IMR-90 (cell line): Measurements from ENCODE around the gene GOLGA6A. TPM values are rescaled to one million over a fixed set of nuclear protein-coding genes. Genes with fewer than 3 reads are reported as not detected.

Experiments
- ATAC-seq: fragments of 200-7000 bp; cut with Tn5 transposase; 2 replicates; pipeline ENCODE4 v1.9.1; 2020; ENCODE audit warnings: low read depth, mild to moderate bottlenecking, moderate library complexity
- BruUV-seq: library from RNA; stranded (reverse); fragments of 400-500 nt; replicated peaks from 2 replicates; lab custom pipeline; 2021; lab: Mats Ljungman, UMichigan
- CTCF ChIA-PET: fragments of 300-600 bp; formaldehyde crosslinking; extraction: SDS; loops from one replicate; lab custom pipeline; 2021; ENCODE audit warnings: antibody characterized with exemption; lab: Yijun Ruan, JAX
- POLR2A ChIA-PET: fragments of 300-600 bp; sonication (Branson Sonifier 250); formaldehyde crosslinking; loops from one replicate; lab custom pipeline; 2022; ENCODE audit warnings: antibody characterized with exemption; ENCODE audit not compliant: unreplicated experiment; lab: Charles Lee
- DNase-seq: peaks from one replicate; pipeline ENCODE4 v3.0.0; 2013
- H2AFZ ChIP-seq: replicated peaks from 2 replicates; pipeline ENCODE3; 2013; ENCODE audit warnings: low read length, mild to moderate bottlenecking; ENCODE audit not compliant: poor library complexity
- H2AK5ac ChIP-seq: 2 replicates; pipeline ENCODE4 v1.6.1; 2013; ENCODE audit warnings: low read depth, low read length, inconsistent platforms
- H2AK9ac ChIP-seq: replicated peaks from 2 replicates; pipeline ENCODE3; 2013; ENCODE audit warnings: mild to moderate bottlenecking, low read depth, low read length, moderate library complexity; ENCODE audit not compliant: poor library complexity
- H2BK120ac ChIP-seq: 2 replicates; pipeline ENCODE4 v1.6.1; 2013; ENCODE audit warnings: low read depth, low read length, inconsistent platforms
- H2BK15ac ChIP-seq: 3 replicates; pipeline ENCODE4 v1.6.1; 2013; ENCODE audit warnings: low read depth, low read length, inconsistent platforms
- H2BK20ac ChIP-seq: 2 replicates; pipeline ENCODE4 v1.6.1; 2013; ENCODE audit warnings: low read depth, mild to moderate bottlenecking, inconsistent platforms, low read length, moderate library complexity
- H2BK5ac ChIP-seq: 2 replicates; pipeline ENCODE4 v1.6.1; 2013; ENCODE audit warnings: mild to moderate bottlenecking, low read depth, low read length, inconsistent platforms; ENCODE audit not compliant: poor library complexity, severe bottlenecking
- H3K14ac ChIP-seq: replicated peaks from 2 replicates; pipeline ENCODE4 v1.6.1; 2013; ENCODE audit warnings: low read depth, low read length, inconsistent platforms
- H3K18ac ChIP-seq: 2 replicates; pipeline ENCODE4 v1.6.1; 2013; ENCODE audit warnings: low read depth, low read length, control low read depth
- H3K23ac ChIP-seq: 2 replicates; pipeline ENCODE4 v1.6.1; 2013; ENCODE audit warnings: low read depth, low read length, inconsistent platforms
- H3K27ac ChIP-seq: 2 replicates; pipeline ENCODE4 v1.5.1; 2013; ENCODE audit warnings: mild to moderate bottlenecking, control low read depth, low read length; ENCODE audit not compliant: insufficient read depth
- H3K27me3 ChIP-seq: 2 replicates; pipeline ENCODE4 v1.6.1; 2013; ENCODE audit warnings: low read length; ENCODE audit not compliant: control insufficient read depth, insufficient read depth
- H3K36me3 ChIP-seq: 2 replicates; pipeline ENCODE4 v1.6.1; 2013; ENCODE audit warnings: low read length, mixed read lengths; ENCODE audit not compliant: control insufficient read depth, insufficient read depth
- H3K4ac ChIP-seq: 2 replicates; pipeline ENCODE4 v1.6.1; 2013; ENCODE audit warnings: low read depth, low read length, inconsistent platforms
- H3K4me1 ChIP-seq: 2 replicates; pipeline ENCODE4 v1.6.1; 2013; ENCODE audit warnings: low read length, mixed read lengths; ENCODE audit not compliant: control insufficient read depth, insufficient read depth
- H3K4me2 ChIP-seq: 2 replicates; pipeline ENCODE4 v1.6.1; 2013; ENCODE audit warnings: low read depth, mild to moderate bottlenecking, control low read depth, low read length, moderate library complexity
- H3K4me3 ChIP-seq: 2 replicates; pipeline ENCODE4 v1.5.1; 2013; ENCODE audit warnings: low read depth, mild to moderate bottlenecking, control low read depth, low read length, moderate library complexity; ENCODE audit not compliant: insufficient read depth
- H3K56ac ChIP-seq: 2 replicates; pipeline ENCODE4 v1.6.1; 2013; ENCODE audit warnings: low read length, inconsistent platforms; ENCODE audit not compliant: insufficient read depth; ENCODE audit errors: extremely low read depth
- H3K79me1 ChIP-seq, 2 experiments: 2 replicates each; pipeline ENCODE4 v1.6.1; 2013; ENCODE audit warnings: low read length in 2 of 2, inconsistent platforms in 1 of 2, low read depth in 1 of 2
- H3K9ac ChIP-seq: 2 replicates; pipeline ENCODE4 v1.6.1; 2013; ENCODE audit warnings: low read depth, low read length, control low read depth
- H3K9me1 ChIP-seq: 2 replicates; pipeline ENCODE4 v1.6.1; 2013; ENCODE audit warnings: low read length, inconsistent platforms; ENCODE audit not compliant: insufficient read depth
- H3K9me3 ChIP-seq: 2 replicates; pipeline ENCODE4 v1.6.1; 2013; ENCODE audit warnings: low read length; ENCODE audit not compliant: control insufficient read depth, insufficient read depth
- H4K20me1 ChIP-seq: 2 replicates; pipeline ENCODE4 v1.6.1; 2013; ENCODE audit warnings: low read length, inconsistent platforms; ENCODE audit not compliant: insufficient read depth
- H4K5ac ChIP-seq: 2 replicates; pipeline ENCODE4 v1.6.1; 2013; ENCODE audit warnings: mild to moderate bottlenecking, low read depth, low read length, control low read depth
- H4K8ac ChIP-seq, 2 experiments: 2 replicates each; pipeline ENCODE4 v1.6.1; 2013; ENCODE audit warnings: low read depth in 2 of 2, low read length in 2 of 2, control low read depth in 1 of 2, inconsistent platforms in 1 of 2
- H4K91ac ChIP-seq: 2 replicates; pipeline ENCODE4 v1.6.1; 2013; ENCODE audit warnings: low read depth, low read length, inconsistent platforms; ENCODE audit not compliant: insufficient read depth
- BHLHE40 ChIP-seq: fragments of 150-350 bp; IDR thresholded peaks from 2 replicates; pipeline ENCODE4 v1.6.1; 2016; ENCODE audit warnings: mild to moderate bottlenecking, low read depth, low read length
- CEBPB ChIP-seq: IDR thresholded peaks from 2 replicates; pipeline ENCODE4 v1.6.1; 2012; ENCODE audit warnings: low read depth, low read length, improper control_type of control experiment
- CHD1 ChIP-seq: IDR thresholded peaks from 2 replicates; pipeline ENCODE4 v1.6.1; 2012; ENCODE audit warnings: low read depth, low read length, improper control_type of control experiment
- FOS ChIP-seq: fragments of 150-350 bp; IDR thresholded peaks from 2 replicates; pipeline ENCODE4 v1.6.1; 2016; ENCODE audit warnings: low read depth, low read length
- MAFK ChIP-seq: IDR thresholded peaks from 2 replicates; pipeline ENCODE4 v1.6.1; 2012; ENCODE audit warnings: low read depth, low read length, improper control_type of control experiment
- MAZ ChIP-seq: IDR thresholded peaks from 2 replicates; pipeline ENCODE4 v1.6.1; 2012; ENCODE audit warnings: low read depth, mild to moderate bottlenecking, low read length, improper control_type of control experiment, moderate library complexity, borderline replicate concordance
- MXI1 ChIP-seq: IDR thresholded peaks from 2 replicates; pipeline ENCODE4 v1.6.1; 2012; ENCODE audit warnings: low read depth, mild to moderate bottlenecking, low read length, moderate library complexity, borderline replicate concordance
- NFE2L2 ChIP-seq: fragments of 150-350 bp; IDR thresholded peaks from 2 replicates; pipeline ENCODE4 v1.6.1; 2016; ENCODE audit warnings: low read depth, mild to moderate bottlenecking, low read length
- POLR2A ChIP-seq: IDR thresholded peaks from 2 replicates; pipeline ENCODE4 v1.6.1; 2012; ENCODE audit warnings: mild to moderate bottlenecking, low read depth, low read length
- RAD21 ChIP-seq: IDR thresholded peaks from 2 replicates; pipeline ENCODE4 v1.6.1; 2012; ENCODE audit warnings: low read length, improper control_type of control experiment
- RCOR1 ChIP-seq: IDR thresholded peaks from 2 replicates; pipeline ENCODE4 v1.6.1; 2012; ENCODE audit warnings: mild to moderate bottlenecking, low read length, improper control_type of control experiment; ENCODE audit not compliant: insufficient replicate concordance
- SMC3 ChIP-seq: fragments of 150-350 bp; IDR thresholded peaks from 2 replicates; pipeline ENCODE4 v1.6.1; 2016; ENCODE audit warnings: low read depth, mild to moderate bottlenecking, antibody characterized with exemption, low read length, moderate library complexity
- WGBS, 2 experiments: methylation state at CpG; one replicate each; pipeline versions ENCODE4 v1.1.5 to v1.1.7; 2013; ENCODE audit warnings: missing lambda C conversion rate in 2 of 2; ENCODE audit not compliant: insufficient read length in 1 of 2; ENCODE audit errors: extremely low coverage in 2 of 2; 5-methylcytosine and 5-hydroxymethylcytosine counted together
- dilution Hi-C: fragments of 300-500 bp; cut with HindIII; formaldehyde crosslinking; loops from one replicate; pipeline ENCODE4 v1.14.3; 2018; ENCODE audit warnings: low sequenced_read_pairs; ENCODE audit not compliant: unreplicated experiment
- in situ Hi-C: fragments of 300-500 bp; cut with MboI; formaldehyde crosslinking; loops from 3 replicates; pipeline ENCODE4 v1.14.3; 2019; ENCODE audit warnings: low sequenced_read_pairs, inconsistent platforms, mixed read lengths
- intact Hi-C: fragments of 100-400 bp; cut with micrococcal nuclease; formaldehyde crosslinking; loops from 2 replicates; pipeline ENCODE4 v1.10.0; 2022
- polyA plus RNA-seq, 3 experiments: library from polyadenylated mRNA; depleted of rRNA; stranded (reverse); fragments of >200 nt; gene quantifications; 2 replicates each; pipeline ENCODE4 v1.2.3, GENCODE V29; 2012; ENCODE audit warnings: low replicate concordance in 1 of 3
- total RNA-seq: library from RNA; depleted of rRNA; stranded (reverse); fragments of >200 nt; gene quantifications from 2 replicates; pipeline ENCODE4 v1.2.3, GENCODE V29; 2012
- TF ChIP-seq, protein P1 (sequence below): fragments of 150-350 bp; IDR thresholded peaks from 2 replicates; pipeline ENCODE4 v1.6.1; 2017; ENCODE audit warnings: mild to moderate bottlenecking, antibody characterized with exemption, low read length, low read depth
- TF ChIP-seq, protein P2 (sequence below): conservative IDR thresholded peaks from 2 replicates; pipeline ENCODE4 v1.5.1; 2012; ENCODE audit warnings: mild to moderate bottlenecking, low read depth, low read length, improper control_type of control experiment

GOLGA6A gene
- total and polyA plus RNA-seq, 2 of the 4 experiments (the other 2 are of a cell fraction) = not detected

GRCh38 chr15:74060251-74060650 lies 22.1 kb downstream of the GOLGA6A start:
- no TSS peak for BruUV-seq
- in situ Hi-C loops = no loop called here

More at GRCh38 chr15:74060251-74060650, 22.1 kb downstream of the GOLGA6A start:
- dilution Hi-C loops = no loop called here
- Histone ChIP-seq H2BK120ac (no peak overlapping the region), H4K8ac (no peak overlapping the region), H2BK20ac (no peak overlapping the region), H3K4me1 (no peaks in the 10 kb centered on the region), H3K4me3 (no peak overlapping the region), H3K36me3 (no peaks in the 10 kb centered on the region), H2BK5ac (no peak overlapping the region), H3K9ac (no peak overlapping the region), H3K27ac (no peak overlapping the region), H4K91ac (no peak overlapping the region), H3K79me1 (no peaks in the 10 kb centered on the region), H4K20me1 (no peaks in the 10 kb centered on the region), H3K4me2 (no peak overlapping the region), H3K27me3 (peaks cover 30% of the 10 kb centered on the region), H2AK9ac (no peak overlapping the region), H3K14ac (no peak overlapping the region), H2AK5ac (no peak overlapping the region), H3K23ac (no peak overlapping the region), H3K4ac (no peak overlapping the region), H3K56ac (no peak overlapping the region), H2AFZ (no peak overlapping the region), H3K18ac (no peak overlapping the region), H2BK15ac (no peak overlapping the region), H3K9me3 (peaks cover 4% of the 10 kb centered on the region; the same call in 1 of the 2 replicates), H3K9me1 (no peaks in the 10 kb centered on the region), H4K5ac (no peak overlapping the region)
- DNase-seq (no peak), ATAC-seq (no peak)
- TF ChIP-seq, protein P1, sequence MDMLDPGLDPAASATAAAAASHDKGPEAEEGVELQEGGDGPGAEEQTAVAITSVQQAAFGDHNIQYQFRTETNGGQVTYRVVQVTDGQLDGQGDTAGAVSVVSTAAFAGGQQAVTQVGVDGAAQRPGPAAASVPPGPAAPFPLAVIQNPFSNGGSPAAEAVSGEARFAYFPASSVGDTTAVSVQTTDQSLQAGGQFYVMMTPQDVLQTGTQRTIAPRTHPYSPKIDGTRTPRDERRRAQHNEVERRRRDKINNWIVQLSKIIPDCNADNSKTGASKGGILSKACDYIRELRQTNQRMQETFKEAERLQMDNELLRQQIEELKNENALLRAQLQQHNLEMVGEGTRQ = no peak
- no peak for TF ChIP-seq MAZ
- TF ChIP-seq SMC3 = no peak
- TF ChIP-seq, protein P2, sequence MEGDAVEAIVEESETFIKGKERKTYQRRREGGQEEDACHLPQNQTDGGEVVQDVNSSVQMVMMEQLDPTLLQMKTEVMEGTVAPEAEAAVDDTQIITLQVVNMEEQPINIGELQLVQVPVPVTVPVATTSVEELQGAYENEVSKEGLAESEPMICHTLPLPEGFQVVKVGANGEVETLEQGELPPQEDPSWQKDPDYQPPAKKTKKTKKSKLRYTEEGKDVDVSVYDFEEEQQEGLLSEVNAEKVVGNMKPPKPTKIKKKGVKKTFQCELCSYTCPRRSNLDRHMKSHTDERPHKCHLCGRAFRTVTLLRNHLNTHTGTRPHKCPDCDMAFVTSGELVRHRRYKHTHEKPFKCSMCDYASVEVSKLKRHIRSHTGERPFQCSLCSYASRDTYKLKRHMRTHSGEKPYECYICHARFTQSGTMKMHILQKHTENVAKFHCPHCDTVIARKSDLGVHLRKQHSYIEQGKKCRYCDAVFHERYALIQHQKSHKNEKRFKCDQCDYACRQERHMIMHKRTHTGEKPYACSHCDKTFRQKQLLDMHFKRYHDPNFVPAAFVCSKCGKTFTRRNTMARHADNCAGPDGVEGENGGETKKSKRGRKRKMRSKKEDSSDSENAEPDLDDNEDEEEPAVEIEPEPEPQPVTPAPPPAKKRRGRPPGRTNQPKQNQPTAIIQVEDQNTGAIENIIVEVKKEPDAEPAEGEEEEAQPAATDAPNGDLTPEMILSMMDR = no peak
- TF ChIP-seq BHLHE40 = no peak
- TF ChIP-seq MXI1 = no peak
- TF ChIP-seq FOS = no peak
- no peak for TF ChIP-seq CHD1
- TF ChIP-seq RCOR1 = no peak
- TF ChIP-seq CEBPB = no peak
- TF ChIP-seq MAFK = no peak
- TF ChIP-seq POLR2A = no peak
- TF ChIP-seq RAD21 = no peak
- TF ChIP-seq NFE2L2 = no peak
- intact Hi-C loops = no loop called here
- ChIA-PET POLR2A (no interaction called here), CTCF (no interaction called here)
- WGBS, 2 experiments = 79% methylated on average over 3 of the region's 6 CpGs; no CpG with 5 or more reads in 1 of the 2 experiments
